ENCODE results near the gene MRPL42.

DNA sequence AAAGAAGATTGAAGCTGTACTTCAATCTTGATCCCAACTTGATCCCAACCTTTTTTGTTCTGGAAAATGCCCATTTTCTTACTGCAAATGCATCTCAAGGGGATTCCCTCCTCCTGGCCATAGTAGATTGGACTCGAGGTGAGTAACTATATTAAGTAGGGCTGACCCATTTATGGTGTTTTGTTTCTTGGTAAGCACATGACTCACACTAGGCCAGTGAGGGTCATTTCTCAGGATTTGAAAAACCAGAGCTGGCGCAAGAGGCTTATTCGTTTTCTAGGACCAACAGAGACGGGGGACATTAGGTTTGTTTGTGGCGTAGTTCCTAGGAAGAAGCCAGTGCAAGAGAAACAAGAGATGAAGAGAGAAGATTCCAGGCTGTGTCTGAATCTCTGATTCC is 51.4 kb downstream of the MRPL42 start:
- TF ChIP-seq POLR2A (IDR thresholded peaks at IDR 0.05) = no peak
- TF ChIP-seq, protein P1, sequence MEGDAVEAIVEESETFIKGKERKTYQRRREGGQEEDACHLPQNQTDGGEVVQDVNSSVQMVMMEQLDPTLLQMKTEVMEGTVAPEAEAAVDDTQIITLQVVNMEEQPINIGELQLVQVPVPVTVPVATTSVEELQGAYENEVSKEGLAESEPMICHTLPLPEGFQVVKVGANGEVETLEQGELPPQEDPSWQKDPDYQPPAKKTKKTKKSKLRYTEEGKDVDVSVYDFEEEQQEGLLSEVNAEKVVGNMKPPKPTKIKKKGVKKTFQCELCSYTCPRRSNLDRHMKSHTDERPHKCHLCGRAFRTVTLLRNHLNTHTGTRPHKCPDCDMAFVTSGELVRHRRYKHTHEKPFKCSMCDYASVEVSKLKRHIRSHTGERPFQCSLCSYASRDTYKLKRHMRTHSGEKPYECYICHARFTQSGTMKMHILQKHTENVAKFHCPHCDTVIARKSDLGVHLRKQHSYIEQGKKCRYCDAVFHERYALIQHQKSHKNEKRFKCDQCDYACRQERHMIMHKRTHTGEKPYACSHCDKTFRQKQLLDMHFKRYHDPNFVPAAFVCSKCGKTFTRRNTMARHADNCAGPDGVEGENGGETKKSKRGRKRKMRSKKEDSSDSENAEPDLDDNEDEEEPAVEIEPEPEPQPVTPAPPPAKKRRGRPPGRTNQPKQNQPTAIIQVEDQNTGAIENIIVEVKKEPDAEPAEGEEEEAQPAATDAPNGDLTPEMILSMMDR (IDR thresholded peaks at IDR 0.05) = no peak
- TF ChIP-seq EP300 (IDR thresholded peaks at IDR 0.05) = no peak
